Activated T-helper 1 cell treated with anti-CD3 and anti-CD28 coated beads, Interleukin-12 subunit alpha, Interleukin-12 subunit beta, Interleukin-2, Interleukin-4 antibody, amounts not matched to agents 30 ng/mL and 10 ng/mL and 1 ng/mL, durations not matched to agents 14 hours and 24 hours and 36 hours (primary cell): ENCODE results near the gene ITPKB. TPM values are rescaled to one million over a fixed set of nuclear protein-coding genes. Genes with fewer than 3 reads are reported as not detected.

Experiments
- DNase-seq: peaks from one replicate; pipeline ENCODE4 v3.0.0; 2021; ENCODE audit warnings: low spot score
- H3K27ac Mint-ChIP-seq: one replicate; pipeline ENCODE4 v1.8.0; 2021; ENCODE audit warnings: mild to moderate bottlenecking, mixed read lengths
- H3K27me3 Mint-ChIP-seq: one replicate; pipeline ENCODE4 v1.8.0; 2022; ENCODE audit warnings: mild to moderate bottlenecking, moderate library complexity, mixed read lengths; ENCODE audit not compliant: insufficient read depth
- H3K36me3 Mint-ChIP-seq: one replicate; pipeline ENCODE4 v1.8.0; 2021; ENCODE audit warnings: low read depth, mixed read lengths
- H3K4me1 Mint-ChIP-seq: one replicate; pipeline ENCODE4 v1.8.0; 2021; ENCODE audit warnings: low read depth, mixed read lengths
- H3K4me3 Mint-ChIP-seq: one replicate; pipeline ENCODE4 v1.8.0; 2021; ENCODE audit warnings: mild to moderate bottlenecking, moderate library complexity, mixed read lengths
- H3K9me3 Mint-ChIP-seq: one replicate; pipeline ENCODE4 v1.8.0; 2021; ENCODE audit warnings: mixed read lengths
- intact Hi-C: fragments of 100-400 bp; cut with micrococcal nuclease; formaldehyde crosslinking; loops from one replicate; pipeline ENCODE4 v1.15.1; 2024
- total RNA-seq: library from RNA; stranded (reverse); gene quantifications from 2 replicates; pipeline ENCODE4 v1.2.3, GENCODE V29; 2022

The ITPKB gene
- total RNA-seq, 1 donor from 2014 or later = 38.5 TPM

DNA sequence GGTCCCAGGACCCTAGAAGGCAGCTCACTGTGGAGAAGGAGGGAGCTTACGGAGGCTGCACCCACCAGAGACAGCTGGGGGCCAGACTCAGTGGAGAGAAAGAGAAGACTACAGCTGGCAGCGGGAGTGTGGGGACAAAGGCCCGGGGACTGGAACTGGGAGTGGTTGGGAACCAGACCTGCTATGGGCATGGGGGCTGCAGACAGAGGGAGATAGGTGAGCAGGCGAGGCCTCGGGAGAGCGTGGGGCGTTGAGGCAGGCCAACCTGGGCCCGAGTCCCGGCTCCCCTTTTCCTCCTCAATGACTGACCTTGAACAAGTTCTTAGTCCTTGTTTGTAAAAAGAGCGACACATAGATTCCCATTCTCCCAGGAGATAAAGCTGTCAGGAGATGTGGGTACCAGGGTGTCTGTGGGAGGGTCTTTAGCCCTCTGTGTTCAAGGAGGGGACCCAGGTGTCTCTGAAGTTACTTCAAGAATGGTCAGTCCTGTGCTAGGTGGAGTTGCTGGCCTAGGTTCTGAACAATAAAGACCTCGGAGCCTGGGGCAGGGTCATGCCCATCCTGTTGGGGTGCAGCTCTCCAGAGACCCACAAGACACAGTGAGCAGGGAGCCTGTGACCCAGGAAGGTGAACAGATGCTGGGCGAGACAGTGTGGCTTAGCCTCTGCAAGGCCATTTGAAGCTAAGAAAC, 87.9 kb downstream of the ITPKB start:
- H3K27ac Mint-ChIP-seq = peak overlapping the region; percentile 63
- intact Hi-C loops = no loop called here
- no peak overlapping the region for H3K4me3 Mint-ChIP-seq
- H3K9me3 Mint-ChIP-seq = no peaks in the 10 kb centered on the region
- no peak for DNase-seq
- no peaks in the 10 kb centered on the region for H3K27me3 Mint-ChIP-seq
- H3K36me3 Mint-ChIP-seq = peaks cover 16% of the 10 kb centered on the region
- peaks cover 24% of the 10 kb centered on the region for H3K4me1 Mint-ChIP-seq

- intact Hi-C loops = no loop called here
- no peak for DNase-seq
- H3K4me3 Mint-ChIP-seq = no peak overlapping the region
- H3K27ac Mint-ChIP-seq = no peak overlapping the region
- H3K36me3 Mint-ChIP-seq = peaks cover 16% of the 10 kb centered on the region
- H3K4me1 Mint-ChIP-seq = peaks cover 32% of the 10 kb centered on the region
- no peaks in the 10 kb centered on the region for H3K9me3 Mint-ChIP-seq
- no peaks in the 10 kb centered on the region for H3K27me3 Mint-ChIP-seq
Observed at GRCh38 chr1:226650236-226650841, 88.7 kb downstream of the ITPKB start.

DNA sequence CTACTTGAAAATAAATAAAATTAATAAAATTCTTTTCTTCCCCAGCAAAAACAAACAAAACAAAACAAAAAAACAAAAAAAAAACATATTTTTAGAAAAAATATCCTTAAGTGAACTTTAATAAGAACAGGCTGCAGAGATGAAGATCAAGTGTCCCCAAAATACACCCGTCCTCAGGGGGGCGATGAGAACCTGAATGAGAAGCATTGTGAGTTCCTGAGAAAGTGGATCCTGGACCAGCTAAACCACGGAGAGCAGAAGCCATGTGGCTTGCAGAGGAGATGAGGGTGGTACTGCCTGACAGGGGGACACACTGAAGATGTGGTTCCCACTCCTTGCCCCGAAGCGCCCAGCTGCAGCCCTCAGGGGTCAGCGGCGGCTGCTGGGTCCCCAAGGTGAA, 89.3 kb downstream of the ITPKB start:
- Mint-ChIP-seq H3K4me1 (peaks cover 36% of the 10 kb centered on the region), H3K36me3 (peaks cover 19% of the 10 kb centered on the region), H3K27ac (no peak overlapping the region), H3K9me3 (no peaks in the 10 kb centered on the region), H3K4me3 (no peak overlapping the region), H3K27me3 (no peaks in the 10 kb centered on the region)
- intact Hi-C loops = no loop called here
- no peak for DNase-seq

DNA sequence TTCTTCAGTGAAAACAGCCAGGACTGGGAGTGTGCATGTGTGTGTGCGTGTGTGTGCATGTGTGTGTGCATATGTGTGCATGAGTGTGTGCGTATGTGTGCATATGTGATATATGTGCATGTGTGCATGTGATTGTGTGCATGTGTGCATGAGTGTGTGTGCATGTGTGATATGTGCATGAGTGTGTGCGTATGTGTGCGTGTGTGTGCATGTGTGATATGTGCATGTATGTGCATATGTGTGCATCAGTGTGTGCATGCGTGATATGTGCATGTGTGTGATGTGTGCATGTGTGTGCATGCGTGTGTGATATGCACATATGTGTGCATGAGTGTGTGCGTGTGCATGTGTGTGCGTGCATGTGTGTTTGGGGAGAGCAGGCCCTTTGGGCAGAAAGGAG, 89.8 kb downstream of the ITPKB start:
- Mint-ChIP-seq H3K36me3 (peaks cover 19% of the 10 kb centered on the region), H3K4me3 (no peak overlapping the region), H3K27ac (no peak overlapping the region), H3K27me3 (no peaks in the 10 kb centered on the region), H3K4me1 (peaks cover 42% of the 10 kb centered on the region), H3K9me3 (no peaks in the 10 kb centered on the region)
- intact Hi-C loops = no loop called here
- DNase-seq = no peak

DNA sequence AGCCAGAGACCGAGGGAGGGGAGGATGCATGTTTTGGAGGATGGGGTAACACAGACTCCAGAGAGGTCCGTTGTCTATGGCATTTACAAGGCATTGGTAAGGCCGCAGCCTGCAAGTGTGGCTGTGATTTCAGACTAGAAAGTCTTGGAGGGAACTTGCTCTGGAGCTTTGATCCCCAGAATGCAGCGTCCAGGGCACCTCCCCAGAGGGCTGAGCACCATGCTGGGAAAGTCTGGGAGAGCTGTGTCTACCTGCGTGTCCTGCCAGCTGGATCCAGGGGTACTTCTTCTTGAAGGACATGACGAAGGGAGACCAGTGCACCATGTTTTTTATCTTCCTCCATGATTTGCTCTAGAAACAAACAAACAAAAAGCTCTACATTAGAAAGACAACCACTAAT, 90.7 kb downstream of the ITPKB start:
- intact Hi-C loops = no loop called here
- H3K27ac Mint-ChIP-seq = no peak overlapping the region
- no peak overlapping the region for H3K4me3 Mint-ChIP-seq
- DNase-seq = no peak
- H3K27me3 Mint-ChIP-seq = no peaks in the 10 kb centered on the region
- no peaks in the 10 kb centered on the region for H3K9me3 Mint-ChIP-seq
- H3K4me1 Mint-ChIP-seq = peaks cover 50% of the 10 kb centered on the region
- peaks cover 20% of the 10 kb centered on the region for H3K36me3 Mint-ChIP-seq

DNA sequence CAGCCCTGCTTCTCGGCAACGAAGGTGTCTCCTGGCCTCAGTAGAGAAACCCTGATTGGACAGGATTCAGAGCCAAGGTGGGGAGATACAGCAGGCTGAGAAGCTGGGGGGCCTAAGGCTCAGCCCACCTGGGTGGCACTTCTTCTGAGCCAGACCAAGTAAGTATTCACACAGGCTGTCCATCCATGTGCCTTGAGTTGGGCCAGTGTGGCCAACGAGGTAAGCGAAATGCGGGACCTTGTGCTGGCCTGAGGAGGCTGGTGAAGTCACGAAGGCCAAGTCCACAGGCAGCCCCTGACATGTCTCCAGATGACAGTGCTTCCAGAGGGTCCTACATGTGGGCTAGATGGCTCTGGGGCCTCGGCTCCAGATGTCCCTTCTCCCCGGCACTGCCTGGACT, 91.4 kb downstream of the ITPKB start:
- intact Hi-C loops = no loop called here
- H3K4me1 Mint-ChIP-seq = peaks cover 57% of the 10 kb centered on the region
- no peaks in the 10 kb centered on the region for H3K27me3 Mint-ChIP-seq
- no peaks in the 10 kb centered on the region for H3K9me3 Mint-ChIP-seq
- no peak for DNase-seq
- H3K4me3 Mint-ChIP-seq = no peak overlapping the region
- no peak overlapping the region for H3K27ac Mint-ChIP-seq
- H3K36me3 Mint-ChIP-seq = peaks cover 25% of the 10 kb centered on the region

DNA sequence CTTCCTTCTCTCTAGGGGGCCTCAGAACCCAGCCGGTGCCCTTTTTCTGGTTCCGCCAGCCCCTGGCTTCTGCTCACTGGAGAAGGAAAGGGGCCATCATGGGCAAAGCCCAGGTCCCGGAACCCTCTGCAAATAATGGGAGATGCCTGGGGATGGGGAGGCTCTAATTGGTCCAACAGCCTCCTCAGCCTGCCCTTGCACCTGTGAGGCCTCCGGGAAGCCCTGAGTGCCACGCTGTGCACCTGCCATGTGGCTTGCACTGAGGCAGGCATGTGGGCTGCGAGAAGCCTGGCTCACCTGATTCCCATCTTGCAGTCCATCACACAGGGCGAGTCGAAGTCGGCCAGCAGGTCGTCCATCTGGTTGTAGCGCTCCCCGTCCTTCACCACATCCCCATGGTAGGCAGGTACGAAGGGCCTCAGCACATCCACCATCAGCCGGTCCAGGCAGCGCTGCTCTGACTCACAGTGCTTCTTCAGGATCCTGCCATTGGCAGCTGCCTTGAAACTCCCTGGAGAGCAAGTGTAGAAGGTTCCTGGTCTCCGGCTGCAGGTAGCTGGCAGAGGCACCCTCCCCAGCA, 92.1 kb downstream of the ITPKB start:
- intact Hi-C loops = no loop called here
- Mint-ChIP-seq H3K27ac (peak overlapping the region; percentile 13), H3K27me3 (no peaks in the 10 kb centered on the region), H3K36me3 (peaks cover 26% of the 10 kb centered on the region), H3K4me1 (peaks cover 57% of the 10 kb centered on the region), H3K4me3 (no peak overlapping the region), H3K9me3 (no peaks in the 10 kb centered on the region)
- no peak for DNase-seq

GRCh38 chr1:226646026-226646869, 92.8 kb downstream of the ITPKB start:
- H3K4me3 Mint-ChIP-seq = no peak overlapping the region
- H3K27me3 Mint-ChIP-seq = no peaks in the 10 kb centered on the region
- intact Hi-C loops = no loop called here
- no peaks in the 10 kb centered on the region for H3K9me3 Mint-ChIP-seq
- H3K4me1 Mint-ChIP-seq = peaks cover 57% of the 10 kb centered on the region
- DNase-seq = no peak
- peak overlapping the region; percentile 40 for H3K27ac Mint-ChIP-seq
- H3K36me3 Mint-ChIP-seq = peaks cover 27% of the 10 kb centered on the region

DNA sequence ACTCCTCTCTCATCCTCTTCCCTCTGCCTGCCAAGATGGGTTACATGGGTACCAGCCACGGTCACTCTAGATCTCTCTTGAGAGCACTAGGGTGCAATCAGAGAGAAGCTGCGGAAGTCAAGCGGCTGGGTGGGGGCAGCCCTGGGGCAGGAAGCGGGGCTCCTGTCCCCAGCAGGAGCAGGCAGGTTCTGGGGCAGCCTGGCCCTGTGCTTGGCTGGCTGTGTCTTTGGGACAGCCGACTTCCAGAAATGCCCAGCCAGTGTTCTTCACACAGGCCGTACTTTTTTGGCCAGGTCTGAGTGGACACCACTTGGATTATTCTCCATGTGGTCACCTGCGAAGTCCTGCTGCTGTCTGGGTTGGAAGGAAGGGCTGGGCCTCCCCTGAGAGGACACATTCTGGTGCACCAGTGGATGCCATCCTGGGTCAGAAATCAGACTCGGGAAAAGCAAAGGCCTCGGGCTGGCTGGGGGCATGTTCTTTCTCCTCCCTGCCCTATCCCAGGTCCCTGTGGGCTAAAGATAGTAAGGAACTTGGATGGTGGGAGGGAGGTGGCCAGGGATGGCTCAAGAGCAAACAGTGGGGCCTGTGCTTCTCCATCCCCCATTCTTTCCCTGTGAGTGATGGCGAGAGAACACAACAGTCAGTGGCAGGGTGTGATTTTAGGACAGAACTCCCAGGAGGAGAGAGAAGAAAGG, 93.7 kb downstream of the ITPKB start:
- Mint-ChIP-seq H3K4me1 (peaks cover 51% of the 10 kb centered on the region), H3K27me3 (no peaks in the 10 kb centered on the region), H3K9me3 (no peaks in the 10 kb centered on the region), H3K4me3 (no peak overlapping the region), H3K27ac (no peak overlapping the region), H3K36me3 (peaks cover 34% of the 10 kb centered on the region)
- intact Hi-C loops = no loop called here
- DNase-seq = no peak

GRCh38 chr1:226644541-226645176, 94.4 kb downstream of the ITPKB start:
- no peaks in the 10 kb centered on the region for H3K9me3 Mint-ChIP-seq
- peaks cover 40% of the 10 kb centered on the region for H3K36me3 Mint-ChIP-seq
- H3K27me3 Mint-ChIP-seq = no peaks in the 10 kb centered on the region
- intact Hi-C loops = no loop called here
- no peak for DNase-seq
- peaks cover 44% of the 10 kb centered on the region for H3K4me1 Mint-ChIP-seq
- no peak overlapping the region for H3K4me3 Mint-ChIP-seq
- H3K27ac Mint-ChIP-seq = peak overlapping the region; percentile 71

- intact Hi-C loops = loop anchor here (1.0 to 2.0 kb wide), 4 partner anchors 9 to 31 kb away; no protein-coding TSS in a partner anchor
- no peaks in the 10 kb centered on the region for H3K9me3 Mint-ChIP-seq
- peaks cover 34% of the 10 kb centered on the region for H3K36me3 Mint-ChIP-seq
- peak overlapping the region; percentile 87 for H3K27ac Mint-ChIP-seq
- peak overlapping the region; percentile 63 for H3K4me3 Mint-ChIP-seq
- peaks cover 38% of the 10 kb centered on the region for H3K4me1 Mint-ChIP-seq
- H3K27me3 Mint-ChIP-seq = no peaks in the 10 kb centered on the region
- no peak for DNase-seq
Observed at GRCh38 chr1:226643611-226644540, 95.2 kb downstream of the ITPKB start.
